HCT116 (cell line): ENCODE data around the gene BTD. TPM values are rescaled to one million over a fixed set of nuclear protein-coding genes. Genes with fewer than 3 reads are reported as not detected.
A peak's percentile ranks its signal among the peaks of the same experiment; 100 is the strongest.

Experiments used
- ATAC-seq: fragments of 200-7000 bp; cut with Tn5 transposase; 2 replicates; pipeline ENCODE4 v1.9.1; 2020; ENCODE audit warnings: mild to moderate bottlenecking, moderate library complexity
- BruUV-seq: library from RNA; stranded (reverse); fragments of 400-500 nt; replicated peaks from 2 replicates; lab custom pipeline; 2021; lab: Mats Ljungman, UMichigan
- CTCF ChIA-PET: fragments of 300-600 bp; sonication (Branson Sonifier 250); formaldehyde crosslinking; loops from one replicate; lab custom pipeline; 2021; ENCODE audit warnings: antibody characterized with exemption; lab: Charles Lee
- POLR2A ChIA-PET: fragments of 300-600, 350-600 bp; sonication (Branson Sonifier 250); formaldehyde crosslinking; loops from one replicate; lab custom pipeline; 2021; ENCODE audit warnings: antibody characterized with exemption; lab: Charles Lee
- RAD21 ChIA-PET, 2 experiments: fragments of 300-600 bp; sonication (Branson Sonifier 250); formaldehyde crosslinking; loops; one replicate each; lab custom pipeline; 2023; ENCODE audit warnings: low total read pairs in 2 of 2; ENCODE audit not compliant: uncharacterized antibody in 2 of 2, unreplicated experiment in 2 of 2, low non-redundant PET in 1 of 2; lab: Charles Lee
- DNase-seq: peaks from one replicate; pipeline ENCODE4 v3.0.0-alpha.2; 2010; ENCODE audit warnings: low read depth, low spot score
- H2AFZ ChIP-seq: fragments of 200-600 bp; shearing (Covaris generic), sonication (generic); 2 replicates; pipeline ENCODE4 v1.6.1; 2017; ENCODE audit warnings: low read depth, mixed run types, mixed read lengths, antibody characterized with exemption, low read length; ENCODE audit not compliant: poor library complexity, severe bottlenecking
- H3K27ac ChIP-seq: 2 replicates; pipeline ENCODE4 v1.5.1; 2012; ENCODE audit warnings: low read depth, low read length
- H3K27me3 ChIP-seq: fragments of 200-600 bp; sonication (generic); 2 replicates; pipeline ENCODE4 v1.6.1; 2016; ENCODE audit warnings: mixed run types, low read length, mixed read lengths; ENCODE audit not compliant: insufficient read depth
- H3K36me3 ChIP-seq, 2 experiments: fragments of 200-500 bp in 1 of 2; fragments of 200-600 bp in 1 of 2; sonication (Bioruptor generic) in 1 of 2; sonication (generic) in 1 of 2; 2 replicates each; pipeline versions ENCODE4 v1.5.1 to v1.6.1; 2014 to 2016; ENCODE audit warnings: low read length in 2 of 2, inconsistent platforms in 1 of 2, mixed read lengths in 1 of 2, mixed run types in 1 of 2; ENCODE audit not compliant: insufficient read depth in 2 of 2, control insufficient read depth in 1 of 2
- H3K4me1 ChIP-seq, 2 experiments: fragments of 200-600 bp in 1 of 2; sonication (generic) in 1 of 2; 2 replicates each; pipeline versions ENCODE4 v1.5.1 to v1.6.1; 2012 to 2017; ENCODE audit warnings: low read length in 2 of 2, inconsistent platforms in 1 of 2, mild to moderate bottlenecking in 1 of 2, mixed read lengths in 1 of 2, mixed run types in 1 of 2, moderate library complexity in 1 of 2; ENCODE audit not compliant: insufficient read depth in 2 of 2, control insufficient read depth in 1 of 2
- H3K4me2 ChIP-seq: fragments of 200-600 bp; sonication (generic); 2 replicates; pipeline ENCODE4 v1.6.1; 2017; ENCODE audit warnings: mixed run types, low read length, mixed read lengths
- H3K4me3 ChIP-seq, 2 experiments: fragments of 200-600 bp in 1 of 2; sonication (generic) in 1 of 2; replicated peaks in 1 of 2; 2 replicates each; pipeline ENCODE4 v1.5.1; 2011 to 2016; ENCODE audit warnings: low read length in 2 of 2, control low read depth in 1 of 2, low read depth in 1 of 2, mild to moderate bottlenecking in 1 of 2, mixed read lengths in 1 of 2, mixed run types in 1 of 2
- H3K79me2 ChIP-seq: fragments of 200-600 bp; sonication (generic); 2 replicates; pipeline ENCODE4 v1.6.1; 2017; ENCODE audit warnings: mild to moderate bottlenecking, mixed run types, low read length, moderate library complexity, mixed read lengths; ENCODE audit not compliant: insufficient read depth
- H3K9ac ChIP-seq: fragments of 200-600 bp; sonication (generic); 2 replicates; pipeline ENCODE4 v1.6.1; 2016; ENCODE audit warnings: low read length, mixed read lengths
- H3K9me2 ChIP-seq: fragments of 200-600 bp; sonication (generic), shearing (Covaris generic); 2 replicates; pipeline ENCODE4 v1.6.1; 2017; ENCODE audit warnings: mixed run types, mild to moderate bottlenecking, moderate library complexity; ENCODE audit not compliant: insufficient read depth
- H3K9me3 ChIP-seq, 2 experiments: fragments of 200-500 bp in 1 of 2; fragments of 200-600 bp in 1 of 2; sonication (Bioruptor generic) in 1 of 2; sonication (generic) in 1 of 2; 2 replicates each; pipeline ENCODE4 v1.6.1; 2014 to 2017; ENCODE audit warnings: low read length in 2 of 2, mixed read lengths in 2 of 2, inconsistent platforms in 1 of 2, low read depth in 1 of 2, mild to moderate bottlenecking in 1 of 2, mixed run types in 1 of 2, moderate library complexity in 1 of 2; ENCODE audit not compliant: control insufficient read depth in 1 of 2, insufficient read depth in 1 of 2
- H4K20me1 ChIP-seq: fragments of 200-600 bp; sonication (generic), shearing (Covaris generic); 2 replicates; pipeline ENCODE4 v1.6.1; 2017; ENCODE audit warnings: mixed run types, mild to moderate bottlenecking, moderate library complexity; ENCODE audit not compliant: insufficient read depth
- ATF3 ChIP-seq: IDR thresholded peaks from 2 replicates; pipeline ENCODE4 v1.6.1; 2012
- CBX3 ChIP-seq: IDR thresholded peaks from 2 replicates; pipeline ENCODE4 v1.6.1; 2012; ENCODE audit warnings: low read depth
- CEBPB ChIP-seq: IDR thresholded peaks from 2 replicates; pipeline ENCODE4 v1.6.1; 2012; ENCODE audit warnings: low read depth
- EGR1 ChIP-seq: IDR thresholded peaks from 2 replicates; pipeline ENCODE4 v1.6.1; 2012; ENCODE audit warnings: low read depth
- ELF1 ChIP-seq: IDR thresholded peaks from 2 replicates; pipeline ENCODE4 v1.6.1; 2012; ENCODE audit warnings: low read depth, borderline replicate concordance
- EZH2 ChIP-seq: fragments of 200-600 bp; sonication (generic); IDR thresholded peaks from 2 replicates; pipeline ENCODE4 v1.6.1; 2017; ENCODE audit warnings: antibody characterized with exemption, mixed run types
- EZH2phosphoT487 ChIP-seq: fragments of 200-600 bp; IDR thresholded peaks from 2 replicates; pipeline ENCODE4 v1.6.1; 2018; ENCODE audit warnings: antibody characterized with exemption, borderline replicate concordance
- FOSL1 ChIP-seq: IDR thresholded peaks from 2 replicates; pipeline ENCODE4 v1.6.1; 2012; ENCODE audit warnings: low read depth
- JUND ChIP-seq: IDR thresholded peaks from 2 replicates; pipeline ENCODE4 v1.6.1; 2012
- MAX ChIP-seq: IDR thresholded peaks from 2 replicates; pipeline ENCODE4 v1.6.1; 2012
- POLR2A ChIP-seq: IDR thresholded peaks from 2 replicates; pipeline ENCODE4 v1.7.0; 2011; ENCODE audit warnings: borderline replicate concordance; ENCODE audit not compliant: insufficient read depth, insufficient read length; ENCODE audit errors: extremely low read depth
- POLR2AphosphoS5 ChIP-seq: IDR thresholded peaks from 2 replicates; pipeline ENCODE4 v1.6.1; 2011; ENCODE audit warnings: mild to moderate bottlenecking, low read depth, low read length, moderate library complexity
- RAD21 ChIP-seq: IDR thresholded peaks from 2 replicates; pipeline ENCODE4 v1.6.1; 2012; ENCODE audit warnings: low read depth, mild to moderate bottlenecking
- REST ChIP-seq: IDR thresholded peaks from 2 replicates; pipeline ENCODE4 v1.6.1; 2012; ENCODE audit warnings: low read depth
- SIN3A ChIP-seq: IDR thresholded peaks from 2 replicates; pipeline ENCODE4 v1.6.1; 2012; ENCODE audit warnings: low read depth
- SP1 ChIP-seq: IDR thresholded peaks from 2 replicates; pipeline ENCODE4 v1.6.1; 2012; ENCODE audit warnings: low read depth
- SRF ChIP-seq: IDR thresholded peaks from 2 replicates; pipeline ENCODE4 v1.6.1; 2012; ENCODE audit warnings: low read depth
- TCF7L2 ChIP-seq: IDR thresholded peaks from 2 replicates; pipeline ENCODE4 v1.7.0; 2011; ENCODE audit warnings: borderline replicate concordance, inconsistent platforms; ENCODE audit not compliant: insufficient read depth, insufficient read length; ENCODE audit errors: extremely low read depth
- YY1 ChIP-seq: IDR thresholded peaks from 2 replicates; pipeline ENCODE4 v1.6.1; 2011; ENCODE audit warnings: low read length, low read depth, moderate library complexity, mild to moderate bottlenecking; ENCODE audit not compliant: insufficient replicate concordance; ENCODE audit errors: extremely low read depth
- ZBTB33 ChIP-seq: IDR thresholded peaks from 2 replicates; pipeline ENCODE4 v1.6.1; 2011; ENCODE audit warnings: mild to moderate bottlenecking, low read length, moderate library complexity; ENCODE audit not compliant: insufficient replicate concordance; ENCODE audit errors: extremely low read depth
- ZFX ChIP-seq: fragments of 450-650 bp; IDR thresholded peaks from 2 replicates; pipeline ENCODE4 v1.6.1; 2017
- ZNF274 ChIP-seq: fragments of 200-500 bp; sonication (Bioruptor generic); IDR thresholded peaks from 2 replicates; pipeline ENCODE4 v1.6.1; 2014; ENCODE audit warnings: mild to moderate bottlenecking, low read depth, low read length, inconsistent platforms
- intact Hi-C: fragments of 100-400 bp; cut with micrococcal nuclease; formaldehyde crosslinking; loops from 2 replicates; pipeline ENCODE4 v1.10.0; 2022
- total RNA-seq: library from RNA; stranded (reverse); gene quantifications from one replicate; pipeline ENCODE4 v1.2.1, GENCODE V29; 2021; ENCODE audit not compliant: unreplicated experiment

The BTD gene
- total RNA-seq, 1 experiment from 2014 or later = 5.0 TPM

GRCh38 chr3:15645740-15646501 lies 44.4 kb downstream of the BTD start:
- no peaks in the 10 kb centered on the region for H3K9me3 ChIP-seq
- peak overlapping the region; percentile 96 for H3K27ac ChIP-seq
- ChIA-PET CTCF (interaction anchor here (1.1 kb wide), 1 partner anchor 15 kb away, joined by 4 read pairs; no protein-coding TSS in a partner anchor), RAD21 (interaction anchor here (0.6 to 1.1 kb wide), 3 partner anchors 15 to 122 kb away, joined by 3 to 4 read pairs (median 3); no protein-coding TSS in a partner anchor), POLR2A (interaction anchor here (1.0 to 1.7 kb wide), 5 partner anchors 9 to 151 kb away, joined by 3 to 9 read pairs (median 5); partner anchors contain the start of genes ANKRD28, BTD and HACL1)
- H3K4me2 ChIP-seq = peak overlapping the region; percentile 75
- DNase-seq = peak; percentile 89
- peak overlapping the region; percentile 67 for H3K9ac ChIP-seq
- H3K4me3 ChIP-seq = peak overlapping the region; percentile 27 to 34
- H3K36me3 ChIP-seq = no peaks in the 10 kb centered on the region
- H3K79me2 ChIP-seq = no peaks in the 10 kb centered on the region
- no peaks in the 10 kb centered on the region for H3K9me2 ChIP-seq
- H4K20me1 ChIP-seq = no peaks in the 10 kb centered on the region
- H3K4me1 ChIP-seq = peaks cover 29 to 45% of the 10 kb centered on the region in 2 experiments
- intact Hi-C loops = no loop called here
- peak overlapping the region; percentile 74 for H2AFZ ChIP-seq
- TSS peak; percentile 98 for BruUV-seq
- peak; percentile 71 for ATAC-seq
- no peaks in the 10 kb centered on the region for H3K27me3 ChIP-seq
- TF ChIP-seq SIN3A = peak; percentile 82
- peak; percentile 35; the same call in 1 of the 2 replicates for TF ChIP-seq MAX
- TF ChIP-seq POLR2AphosphoS5 = peak; percentile 72
- peak; percentile 95 for TF ChIP-seq JUND
- TF ChIP-seq SP1 = peak; percentile 95
- no peak for TF ChIP-seq ZNF274
- no peak for TF ChIP-seq EZH2
- no peak for TF ChIP-seq POLR2A
- TF ChIP-seq ATF3 = 0 out of 2 replicates have a peak, but pooled peaks have one; percentile 36
- TF ChIP-seq REST = no peak
- TF ChIP-seq EZH2phosphoT487 = no peak
- TF ChIP-seq FOSL1 = peak; percentile 97
- peak; percentile 38 for TF ChIP-seq TCF7L2
- peak; percentile 32 for TF ChIP-seq YY1
- no peak for TF ChIP-seq ELF1
- peak; percentile 65; the same call in 1 of the 2 replicates for TF ChIP-seq CBX3
- no peak for TF ChIP-seq SRF
- peak; percentile 65 for TF ChIP-seq CEBPB
- no peak for TF ChIP-seq ZBTB33
- no peak for TF ChIP-seq ZFX
- TF ChIP-seq RAD21 = peak; percentile 21; the same call in 1 of the 2 replicates
- peak; percentile 73 for TF ChIP-seq EGR1
